Left lung (tissue), 14 donors: ENCODE measurements around the gene MEIOB. TPM values are rescaled to one million over a fixed set of nuclear protein-coding genes. Genes with fewer than 3 reads are reported as not detected.
A peak's percentile ranks its signal among the peaks of the same experiment; 100 is the strongest.
"Not testable (repeated sequence)": the region's sequence is repeated elsewhere in the genome, so short reads cannot be mapped to it uniquely, and the experiment has no call there.

ENCODE experiments used
- ATAC-seq: fragments of 200-7000 bp; cut with Tn5 transposase; one replicate; pipeline ENCODE4 v1.9.1; 2020; ENCODE audit warnings: moderate library complexity
- DNase-seq, 4 donors: peaks; one replicate each; pipeline ENCODE4 v3.0.0-alpha.2; 2013 to 2020
- H3K27ac ChIP-seq, 2 donors: fragments of 200-600 bp; sonication (generic) in 1 of 2; one replicate each; pipeline versions ENCODE4 v1.5.0 to v1.8.0; 2020 to 2021
- H3K27me3 ChIP-seq, 2 donors: fragments of 200-600 bp; sonication (generic) in 1 of 2; one replicate each; pipeline versions ENCODE4 v1.5.0 to v1.8.0; 2020 to 2021
- H3K36me3 ChIP-seq, 2 donors: fragments of 200-600 bp; sonication (generic) in 1 of 2; one replicate each; pipeline versions ENCODE4 v1.5.0 to v1.8.0; 2020 to 2021
- H3K4me1 ChIP-seq, 2 donors: fragments of 200-600 bp; one replicate each; pipeline ENCODE4 v1.8.0; 2021
- H3K4me3 ChIP-seq, 2 donors: fragments of 200-600 bp; sonication (generic) in 1 of 2; one replicate each; pipeline versions ENCODE4 v1.5.0 to v1.8.0; 2020 to 2021; ENCODE audit warnings: mild to moderate bottlenecking in 1 of 2
- H3K9me3 ChIP-seq, 2 donors: fragments of 200-600 bp; sonication (generic) in 1 of 2; one replicate each; pipeline versions ENCODE4 v1.5.0 to v1.8.0; 2020 to 2021
- CTCF ChIP-seq, 2 donors: fragments of 200-600 bp; sonication (generic) in 1 of 2; IDR thresholded peaks; one replicate each; pipeline versions ENCODE4 v1.5.0 to v1.8.0; 2021; ENCODE audit warnings: antibody characterized with exemption in 2 of 2
- intact Hi-C, 2 donors: fragments of 100-400 bp; cut with DNase I; formaldehyde crosslinking; loops; one replicate each; pipeline versions ENCODE4 v1.11.2 to v1.14.2; 2022
- long read RNA-seq, 12 donors: library from polyadenylated mRNA in 2 of 12; unstranded in 2 of 12; transcript quantifications; one replicate each; pipeline ENCODE4 v2.0.0 and lab custom pipeline, GENCODE V29; 2019 to 2026
- polyA plus RNA-seq, 6 donors: library from polyadenylated mRNA; unstranded; fragments of 120-200 nt; gene quantifications; one replicate each; pipeline ENCODE4 v1.2.1, GENCODE V29; 2013; ENCODE audit not compliant: insufficient read length in 6 of 6
- total RNA-seq, 2 donors: library from RNA; stranded (reverse); fragmentation: NEBNext Ultra II Directional; extraction: Animal tissue kit (Norgen Biotek cat#: 25700); gene quantifications; one replicate each; pipeline ENCODE4 v1.2.1, GENCODE V29; 2021
- donor health status: DM: no; HTN: yes; CAD: no.
- donor health status: DM: no; HTN: no; CAD: no.

MEIOB gene, protein sequence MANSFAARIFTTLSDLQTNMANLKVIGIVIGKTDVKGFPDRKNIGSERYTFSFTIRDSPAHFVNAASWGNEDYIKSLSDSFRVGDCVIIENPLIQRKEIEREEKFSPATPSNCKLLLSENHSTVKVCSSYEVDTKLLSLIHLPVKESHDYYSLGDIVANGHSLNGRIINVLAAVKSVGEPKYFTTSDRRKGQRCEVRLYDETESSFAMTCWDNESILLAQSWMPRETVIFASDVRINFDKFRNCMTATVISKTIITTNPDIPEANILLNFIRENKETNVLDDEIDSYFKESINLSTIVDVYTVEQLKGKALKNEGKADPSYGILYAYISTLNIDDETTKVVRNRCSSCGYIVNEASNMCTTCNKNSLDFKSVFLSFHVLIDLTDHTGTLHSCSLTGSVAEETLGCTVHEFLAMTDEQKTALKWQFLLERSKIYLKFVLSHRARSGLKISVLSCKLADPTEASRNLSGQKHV
- not detected for total RNA-seq
- polyA plus RNA-seq = under 1 TPM; 0.37 to 0.75 (median 0.59) TPM
- long read RNA-seq, donor 1 = 0 reads
- long read RNA-seq, donor 2 = 0 reads
- long read RNA-seq, donor 3 = 0 reads
- long read RNA-seq, donor 4 = 0 reads
- long read RNA-seq, donor 5 = 0 reads
- long read RNA-seq, donor 6 = 0 reads
- long read RNA-seq, donor 7 = 0 reads
- long read RNA-seq, donor 8 = 0 reads
- long read RNA-seq, donor 9 = 0 reads
- long read RNA-seq, donor 10 = 0 reads
- long read RNA-seq, donor 11 = 0 reads
- long read RNA-seq, donor 12, partial matches to known transcripts = 21 of 21 reads
- long read RNA-seq, donor 12, other reads (novel, unspliced or antisense) = 0 of 21 reads

GRCh38 chr16:1871974-1872635, at the start of gene MEIOB:
Gene MEIOB (minus strand): TSS chr16:1872164. CDS start chr16:1868175, 3,989 bp downstream.
- no peak for TF ChIP-seq CTCF (IDR thresholded peaks at IDR 0.05)
- Histone ChIP-seq H3K9me3 (no peaks in the 10 kb centered on the region), H3K36me3 (no peaks in the 10 kb centered on the region), H3K27ac (no peak within 1 kb of the TSS), H3K4me1 (peaks cover 0 to 5% of the 10 kb centered on the region in 2 donors), H3K4me3 (peak within 1 kb of the TSS in 1 of 2 donors; percentile 17), H3K27me3 (peaks cover 7 to 50% of the 10 kb centered on the region in 2 donors)
- ATAC-seq = peak; percentile 83
- intact Hi-C loops = no loop called here
- no peak for DNase-seq

GRCh38 chr16:1920727-1921171, 48.8 kb upstream of the MEIOB start:
- intact Hi-C loops = no loop called here
- no peak for TF ChIP-seq CTCF (IDR thresholded peaks at IDR 0.05)
- ATAC-seq = peak; percentile 45
- Histone ChIP-seq H3K4me1 (peaks cover 0 to 18% of the 10 kb centered on the region in 2 donors), H3K4me3 (no peak overlapping the region), H3K9me3 (no peaks in the 10 kb centered on the region), H3K27ac (no peak overlapping the region), H3K36me3 (no peaks in the 10 kb centered on the region), H3K27me3 (peaks cover 65 to 89% of the 10 kb centered on the region in 2 donors)
- no peak for DNase-seq

DNA sequence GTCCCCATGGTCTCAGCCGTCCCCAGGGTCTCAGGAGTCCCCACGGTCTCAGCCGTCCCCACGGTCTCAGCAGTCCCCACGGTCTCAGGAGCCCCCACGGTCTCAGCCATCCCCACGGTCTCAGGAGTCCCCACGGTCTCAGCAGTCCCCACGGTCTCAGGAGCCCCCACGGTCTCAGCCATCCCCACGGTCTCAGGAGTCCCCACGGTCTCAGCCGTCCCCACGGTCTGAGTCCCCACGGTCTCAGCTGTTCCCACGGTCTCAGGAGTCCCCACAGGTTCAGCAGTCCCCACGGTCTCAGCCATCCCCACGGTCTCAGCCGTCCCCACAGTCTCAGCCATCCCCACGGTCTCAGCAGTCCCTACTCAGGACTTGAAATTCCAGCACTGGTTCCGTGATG, 48.2 kb upstream of the MEIOB start:
- ATAC-seq, H3K36me3 ChIP-seq, H3K9me3 ChIP-seq, intact Hi-C loops, DNase-seq, H3K27ac ChIP-seq, H3K4me3 ChIP-seq: not testable (repeated sequence)
- Histone ChIP-seq H3K27me3 (peaks cover 67 to 95% of the 10 kb centered on the region in 2 donors), H3K4me1 (peaks cover 0 to 18% of the 10 kb centered on the region in 2 donors)

GRCh38 chr16:1919327-1919998, 47.5 kb upstream of the MEIOB start:
- no peak for ATAC-seq
- peaks cover 67 to 97% of the 10 kb centered on the region in 2 donors for H3K27me3 ChIP-seq
- peaks cover 0 to 18% of the 10 kb centered on the region in 2 donors for H3K4me1 ChIP-seq
- H3K9me3 ChIP-seq = no peaks in the 10 kb centered on the region
- no peak for TF ChIP-seq CTCF (IDR thresholded peaks at IDR 0.05)
- no peak for DNase-seq
- H3K27ac ChIP-seq = no peak overlapping the region
- H3K4me3 ChIP-seq = no peak overlapping the region
- intact Hi-C loops = no loop called here
- H3K36me3 ChIP-seq = no peaks in the 10 kb centered on the region
